ENCODE measurements around the gene CRABP2.

Gene CRABP2

GRCh38 chr1:156658496-156658895 lies 46.9 kb downstream of the CRABP2 start:
- CTCF ChIA-PET, result interaction anchor here (0.6 to 16.8 kb wide), 15 partner anchors 10 to 270 kb away, joined by 3 to 351 read pairs (median 4); partner anchors contain the start of genes BCAN, HAPLN2, ISG20L2 and METTL25B
- Histone ChIP-seq H3K9me3 (ENCODE audit: control extremely low read depth in 1 of 5, control insufficient read depth in 4 of 5, insufficient read depth in 2 of 5, low read depth in 1 of 5, low read length in 4 of 5) (no peaks in the 10 kb centered on the region), H3K36me3 (ENCODE audit: control insufficient read depth in 4 of 4, insufficient read depth in 4 of 4, low read length in 3 of 4) (no peaks in the 10 kb centered on the region), H3K4me3 (ENCODE audit: control insufficient read depth in 1 of 7, extremely low read depth in 1 of 7, insufficient read depth in 4 of 7, low read depth in 2 of 7, low read length in 6 of 7) (no peak overlapping the region), H3K27ac (ENCODE audit: insufficient read depth in 1 of 2, low read depth in 1 of 2, low read length in 2 of 2, poor library complexity in 1 of 2, severe bottlenecking in 2 of 2) (no peak overlapping the region), H3K27me3 (replicated peaks in 2 of 5; ENCODE audit: control insufficient read depth in 4 of 5, insufficient read depth in 5 of 5, low read length in 4 of 5) (peaks cover 0 to 42% (median 27%) of the 10 kb centered on the region in 5 experiments), H3K4me1 (ENCODE audit: control extremely low read depth in 1 of 4, control insufficient read depth in 4 of 4, insufficient read depth in 4 of 4, low read length in 3 of 4) (peaks cover 3 to 72% (median 65%) of the 10 kb centered on the region in 4 experiments)
- WGBS (ENCODE audit: insufficient coverage), result 97% methylated on average over 14 of the region's 14 CpGs
- POLR2A ChIA-PET, result interaction anchor here (0.9 kb wide), 1 partner anchor 31 kb away, joined by 3 read pairs; no protein-coding TSS in a partner anchor
- no peak for DNase-seq

GRCh38 chr1:156657741-156658319 lies 47.6 kb downstream of the CRABP2 start:
- peaks cover 0 to 49% (median 27%) of the 10 kb centered on the region in 5 experiments for H3K27me3 ChIP-seq (replicated peaks in 2 of 5; ENCODE audit: control insufficient read depth in 4 of 5, insufficient read depth in 5 of 5, low read length in 4 of 5)
- ChIA-PET CTCF (interaction anchor here (0.5 to 16.8 kb wide), 19 partner anchors 9 to 271 kb away, joined by 3 to 351 read pairs (median 4); partner anchors contain the start of genes BCAN, HAPLN2, ISG20L2 and METTL25B), POLR2A (interaction anchor here (0.9 kb wide), 1 partner anchor 30 kb away, joined by 3 read pairs; no protein-coding TSS in a partner anchor)
- peak overlapping the region in 2 of 7 experiments; percentile 46 to 61 for H3K4me3 ChIP-seq (ENCODE audit: control insufficient read depth in 1 of 7, extremely low read depth in 1 of 7, insufficient read depth in 4 of 7, low read depth in 2 of 7, low read length in 6 of 7)
- 8% methylated on average over 14 of the region's 15 CpGs for WGBS (ENCODE audit: insufficient coverage)
- no peaks in the 10 kb centered on the region for H3K9me3 ChIP-seq (ENCODE audit: control extremely low read depth in 1 of 5, control insufficient read depth in 4 of 5, insufficient read depth in 2 of 5, low read depth in 1 of 5, low read length in 4 of 5)
- H3K4me1 ChIP-seq (ENCODE audit: control extremely low read depth in 1 of 4, control insufficient read depth in 4 of 4, insufficient read depth in 4 of 4, low read length in 3 of 4), result peaks cover 3 to 66% (median 59%) of the 10 kb centered on the region in 4 experiments
- no peaks in the 10 kb centered on the region for H3K36me3 ChIP-seq (ENCODE audit: control insufficient read depth in 4 of 4, insufficient read depth in 4 of 4, low read length in 3 of 4)
- DNase-seq, result peak in 2 of 3 donors; percentile 47 to 64
- no peak overlapping the region for H3K27ac ChIP-seq (ENCODE audit: insufficient read depth in 1 of 2, low read depth in 1 of 2, low read length in 2 of 2, poor library complexity in 1 of 2, severe bottlenecking in 2 of 2)

- H3K4me3 ChIP-seq (ENCODE audit: control insufficient read depth in 1 of 7, extremely low read depth in 1 of 7, insufficient read depth in 4 of 7, low read depth in 2 of 7, low read length in 6 of 7), result peak overlapping the region in 5 of 7 experiments; percentile 11 to 61 (median 21)
- ChIA-PET CTCF (interaction anchor here (0.5 to 16.8 kb wide), 17 partner anchors 8 to 272 kb away, joined by 3 to 351 read pairs (median 4); partner anchors contain the start of genes BCAN, HAPLN2, ISG20L2 and METTL25B), POLR2A (interaction anchor here (0.9 kb wide), 1 partner anchor 30 kb away, joined by 3 read pairs; no protein-coding TSS in a partner anchor)
- no peaks in the 10 kb centered on the region for H3K36me3 ChIP-seq (ENCODE audit: control insufficient read depth in 4 of 4, insufficient read depth in 4 of 4, low read length in 3 of 4)
- no peak overlapping the region for H3K27ac ChIP-seq (ENCODE audit: insufficient read depth in 1 of 2, low read depth in 1 of 2, low read length in 2 of 2, poor library complexity in 1 of 2, severe bottlenecking in 2 of 2)
- peaks cover 0 to 53% (median 29%) of the 10 kb centered on the region in 5 experiments for H3K27me3 ChIP-seq (replicated peaks in 2 of 5; ENCODE audit: control insufficient read depth in 4 of 5, insufficient read depth in 5 of 5, low read length in 4 of 5)
- H3K4me1 ChIP-seq (ENCODE audit: control extremely low read depth in 1 of 4, control insufficient read depth in 4 of 4, insufficient read depth in 4 of 4, low read length in 3 of 4), result peaks cover 0 to 58% (median 52%) of the 10 kb centered on the region in 4 experiments
- DNase-seq, result peak; percentile 50 to 66 (median 63)
- H3K9me3 ChIP-seq (ENCODE audit: control extremely low read depth in 1 of 5, control insufficient read depth in 4 of 5, insufficient read depth in 2 of 5, low read depth in 1 of 5, low read length in 4 of 5), result no peaks in the 10 kb centered on the region
- WGBS (ENCODE audit: insufficient coverage), result under 1% methylated on average over 50 of the region's 54 CpGs
These were observed 48.3 kb downstream of the CRABP2 start for GRCh38 chr1:156656806-156657740.

DNA sequence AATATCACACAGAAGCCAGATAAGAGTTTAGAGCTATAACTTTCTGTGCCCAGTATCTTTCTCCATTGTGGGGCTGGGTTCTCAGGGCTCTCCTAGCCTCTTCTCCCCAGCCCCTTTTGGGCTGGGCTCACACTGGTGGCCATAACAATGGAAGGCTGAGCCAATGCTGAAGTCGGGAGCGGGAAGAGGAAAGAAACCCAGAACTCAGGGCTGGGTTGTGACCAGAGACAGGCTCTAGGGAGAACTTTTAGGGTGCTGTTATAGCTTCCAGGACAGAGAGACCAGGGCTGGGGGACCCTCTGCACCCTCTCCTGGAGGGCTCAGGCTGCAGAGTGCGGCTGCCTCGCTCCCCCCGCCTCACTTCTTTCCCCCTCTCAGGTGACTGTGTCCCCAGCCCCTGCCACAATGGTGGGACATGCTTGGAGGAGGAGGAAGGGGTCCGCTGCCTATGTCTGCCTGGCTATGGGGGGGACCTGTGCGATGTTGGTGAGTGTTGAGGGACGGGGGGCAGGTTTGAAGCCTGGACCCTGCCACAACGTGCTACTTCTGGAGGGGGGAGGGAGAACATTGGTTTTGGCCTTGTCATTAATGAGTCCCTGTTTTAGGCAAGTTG lies 49.4 kb downstream of the CRABP2 start:
- H3K9me3 ChIP-seq (ENCODE audit: control extremely low read depth in 1 of 5, control insufficient read depth in 4 of 5, insufficient read depth in 2 of 5, low read depth in 1 of 5, low read length in 4 of 5), result no peaks in the 10 kb centered on the region
- CTCF ChIA-PET, result interaction anchor here (1.1 to 16.8 kb wide), 5 partner anchors 13 to 39 kb away, joined by 3 to 351 read pairs (median 72); partner anchors contain the start of genes BCAN, HAPLN2 and NES
- peaks cover 0 to 61% (median 29%) of the 10 kb centered on the region in 5 experiments for H3K27me3 ChIP-seq (replicated peaks in 2 of 5; ENCODE audit: control insufficient read depth in 4 of 5, insufficient read depth in 5 of 5, low read length in 4 of 5)
- no peaks in the 10 kb centered on the region for H3K36me3 ChIP-seq (ENCODE audit: control insufficient read depth in 4 of 4, insufficient read depth in 4 of 4, low read length in 3 of 4)
- H3K27ac ChIP-seq (ENCODE audit: insufficient read depth in 1 of 2, low read depth in 1 of 2, low read length in 2 of 2, poor library complexity in 1 of 2, severe bottlenecking in 2 of 2), result no peak overlapping the region
- peaks cover 0 to 48% (median 41%) of the 10 kb centered on the region in 4 experiments for H3K4me1 ChIP-seq (ENCODE audit: control extremely low read depth in 1 of 4, control insufficient read depth in 4 of 4, insufficient read depth in 4 of 4, low read length in 3 of 4)
- DNase-seq, result no peak
- no peak overlapping the region for H3K4me3 ChIP-seq (ENCODE audit: control insufficient read depth in 1 of 7, extremely low read depth in 1 of 7, insufficient read depth in 4 of 7, low read depth in 2 of 7, low read length in 6 of 7)
- POLR2A ChIA-PET, result no interaction called here
- WGBS (ENCODE audit: insufficient coverage), result 80% methylated on average over 1 of the region's 9 CpGs

DNA sequence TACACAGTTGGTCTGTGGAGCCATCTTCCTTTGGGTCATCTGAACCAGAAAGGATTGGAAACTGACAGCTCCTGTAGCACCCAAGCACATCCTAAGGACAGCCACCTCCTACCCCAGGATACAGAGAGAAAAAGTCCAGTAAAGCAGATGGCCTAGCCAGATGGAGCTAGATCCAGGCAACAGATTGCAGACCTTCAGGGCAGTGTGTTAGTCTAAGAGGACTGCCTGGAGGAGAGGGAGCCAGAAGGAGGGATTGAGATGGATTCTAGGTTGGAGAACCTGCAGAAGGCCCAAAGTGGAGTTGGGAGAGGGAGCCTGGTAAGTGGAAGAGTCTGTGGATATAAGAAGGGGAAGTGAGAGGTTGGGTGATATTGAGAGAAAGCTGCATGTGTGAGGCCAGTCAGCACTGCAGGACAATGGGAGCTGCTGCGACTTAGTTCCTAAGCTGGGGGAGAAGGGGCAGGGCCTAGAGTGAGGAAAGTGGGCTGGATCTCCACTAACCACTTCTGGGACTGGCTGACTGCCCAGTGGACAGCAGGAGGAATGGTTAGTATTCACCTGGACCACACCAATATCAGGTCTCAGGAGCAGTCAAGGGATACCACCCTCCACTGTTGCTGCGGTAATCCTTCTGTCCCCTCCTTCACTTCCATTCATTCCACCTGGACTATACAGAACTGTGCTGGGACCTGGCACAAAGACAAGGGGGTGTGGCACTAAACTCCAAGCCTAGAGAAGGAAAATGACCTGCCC lies 50.1 kb downstream of the CRABP2 start:
- Histone ChIP-seq H3K27me3 (replicated peaks in 2 of 5; ENCODE audit: control insufficient read depth in 4 of 5, insufficient read depth in 5 of 5, low read length in 4 of 5) (peaks cover 0 to 68% (median 32%) of the 10 kb centered on the region in 5 experiments), H3K4me1 (ENCODE audit: control extremely low read depth in 1 of 4, control insufficient read depth in 4 of 4, insufficient read depth in 4 of 4, low read length in 3 of 4) (peaks cover 0 to 41% (median 34%) of the 10 kb centered on the region in 4 experiments), H3K9me3 (ENCODE audit: control extremely low read depth in 1 of 5, control insufficient read depth in 4 of 5, insufficient read depth in 2 of 5, low read depth in 1 of 5, low read length in 4 of 5) (no peaks in the 10 kb centered on the region), H3K27ac (ENCODE audit: insufficient read depth in 1 of 2, low read depth in 1 of 2, low read length in 2 of 2, poor library complexity in 1 of 2, severe bottlenecking in 2 of 2) (no peak overlapping the region), H3K4me3 (ENCODE audit: control insufficient read depth in 1 of 7, extremely low read depth in 1 of 7, insufficient read depth in 4 of 7, low read depth in 2 of 7, low read length in 6 of 7) (no peak overlapping the region), H3K36me3 (ENCODE audit: control insufficient read depth in 4 of 4, insufficient read depth in 4 of 4, low read length in 3 of 4) (no peaks in the 10 kb centered on the region)
- DNase-seq, result no peak
- CTCF ChIA-PET, result interaction anchor here (5.8 to 16.8 kb wide), 3 partner anchors 13 to 30 kb away, joined by 72 to 351 read pairs (median 268); partner anchors contain the start of genes BCAN, HAPLN2 and NES
- WGBS (ENCODE audit: insufficient coverage), result 45% methylated on average over 2 of the region's 2 CpGs
- POLR2A ChIA-PET, result no interaction called here

- no peaks in the 10 kb centered on the region for H3K36me3 ChIP-seq (ENCODE audit: control insufficient read depth in 4 of 4, insufficient read depth in 4 of 4, low read length in 3 of 4)
- H3K4me1 ChIP-seq (ENCODE audit: control extremely low read depth in 1 of 4, control insufficient read depth in 4 of 4, insufficient read depth in 4 of 4, low read length in 3 of 4), result peaks cover 0 to 36% (median 29%) of the 10 kb centered on the region in 4 experiments
- CTCF ChIA-PET, result interaction anchor here (5.8 to 16.8 kb wide), 3 partner anchors 12 to 29 kb away, joined by 72 to 351 read pairs (median 268); partner anchors contain the start of genes BCAN, HAPLN2 and NES
- POLR2A ChIA-PET, result no interaction called here
- DNase-seq, result no peak
- no peak overlapping the region for H3K27ac ChIP-seq (ENCODE audit: insufficient read depth in 1 of 2, low read depth in 1 of 2, low read length in 2 of 2, poor library complexity in 1 of 2, severe bottlenecking in 2 of 2)
- H3K4me3 ChIP-seq (ENCODE audit: control insufficient read depth in 1 of 7, extremely low read depth in 1 of 7, insufficient read depth in 4 of 7, low read depth in 2 of 7, low read length in 6 of 7), result no peak overlapping the region
- H3K9me3 ChIP-seq (ENCODE audit: control extremely low read depth in 1 of 5, control insufficient read depth in 4 of 5, insufficient read depth in 2 of 5, low read depth in 1 of 5, low read length in 4 of 5), result no peaks in the 10 kb centered on the region
- WGBS (ENCODE audit: insufficient coverage), result no CpG with 5 or more reads among the region's 1 CpG
- peaks cover 0 to 74% (median 36%) of the 10 kb centered on the region in 5 experiments for H3K27me3 ChIP-seq (replicated peaks in 2 of 5; ENCODE audit: control insufficient read depth in 4 of 5, insufficient read depth in 5 of 5, low read length in 4 of 5)
These were observed 50.7 kb downstream of the CRABP2 start for GRCh38 chr1:156654700-156655099.
